K562 (cell line): ENCODE measurements around the gene NBDY. TPM values are rescaled to one million over a fixed set of nuclear protein-coding genes. Genes with fewer than 3 reads are reported as not detected.

Experiments used
- ATAC-seq: fragments of 200-7000 bp; cut with Tn5 transposase; 3 replicates; pipeline ENCODE4 v1.9.1; 2020; ENCODE audit warnings: moderate library complexity
- BruUV-seq: library from RNA; stranded (reverse); fragments of 400-500 nt; replicated peaks from 2 replicates; lab custom pipeline; 2021; lab: Mats Ljungman, UMichigan
- CTCF ChIA-PET: fragments of 300-600 bp; formaldehyde crosslinking; extraction: SDS; loops from one replicate; lab custom pipeline; 2021; ENCODE audit warnings: low intra/inter-chr PET ratio; lab: Yijun Ruan, JAX
- POLR2A ChIA-PET: fragments of 300-600, 350-650 bp; sonication (Branson Sonifier 250); formaldehyde crosslinking; extraction: SDS; loops from one replicate; lab custom pipeline; 2021; ENCODE audit warnings: antibody characterized with exemption, inconsistent platforms; lab: Yijun Ruan, JAX
- DNase-seq, 4 experiments: peaks; one replicate each; pipeline versions ENCODE4 v3.0.0 to v3.0.0-alpha.2; 2011 to 2018; ENCODE audit warnings: low spot score in 3 of 4, mixed read lengths in 3 of 4; ENCODE audit errors: extremely low read depth in 1 of 4
- FAIRE-seq: peaks from 2 replicates; lab custom pipeline; 2011; peaks lifted over from hg19 to GRCh38; lab: Jason Lieb, UNC
- H2AFZ ChIP-seq: 2 replicates; pipeline ENCODE4 v1.6.0; 2011; ENCODE audit warnings: low read depth, low read length, control low read depth, inconsistent platforms
- H3K27ac ChIP-seq: fragments of 200-600 bp; 3 replicates; pipeline ENCODE4 v1.8.0; 2011; ENCODE audit warnings: low read depth, mild to moderate bottlenecking, control low read depth, inconsistent platforms, low read length, moderate library complexity, mixed read lengths; ENCODE audit errors: extremely low read depth
- H3K27me3 ChIP-seq, 2 experiments: fragments of 300-600 bp in 1 of 2; 2 replicates in 1 of 2; 3 replicates in 1 of 2; pipeline versions ENCODE4 v1.6.0 to v1.8.0; 2011; ENCODE audit warnings: inconsistent platforms in 2 of 2, low read length in 2 of 2, mild to moderate bottlenecking in 1 of 2, mixed read lengths in 1 of 2, moderate library complexity in 1 of 2; ENCODE audit not compliant: control insufficient read depth in 2 of 2, insufficient read depth in 2 of 2
- H3K36me3 ChIP-seq: fragments of 300-600 bp; 3 replicates; pipeline ENCODE4 v1.8.0; 2011; ENCODE audit warnings: mild to moderate bottlenecking, low read length, inconsistent platforms; ENCODE audit not compliant: control insufficient read depth, insufficient read depth
- H3K4me1 ChIP-seq, 2 experiments: fragments of 200-600 bp in 1 of 2; replicated peaks in 1 of 2; 2 replicates in 1 of 2; 3 replicates in 1 of 2; pipeline versions ENCODE4 v1.5.1 to v1.8.0; 2011; ENCODE audit warnings: inconsistent platforms in 2 of 2, low read length in 2 of 2, mild to moderate bottlenecking in 1 of 2, mixed read lengths in 1 of 2, moderate library complexity in 1 of 2; ENCODE audit not compliant: control insufficient read depth in 2 of 2, insufficient read depth in 2 of 2
- H3K4me2 ChIP-seq: 2 replicates; pipeline ENCODE4 v1.6.1; 2011; ENCODE audit warnings: low read length, control low read depth, inconsistent platforms, mixed read lengths; ENCODE audit not compliant: insufficient read depth
- H3K4me3 ChIP-seq: fragments of 200-600 bp; sonication (generic), shearing (Covaris generic); 2 replicates; pipeline ENCODE4 v1.5.1; 2016; ENCODE audit warnings: control low read depth, inconsistent platforms
- H3K79me2 ChIP-seq: fragments of 200-600 bp; 3 replicates; pipeline ENCODE4 v1.8.0; 2011; ENCODE audit warnings: low read length, inconsistent platforms; ENCODE audit not compliant: control insufficient read depth, insufficient read depth
- H3K9ac ChIP-seq, 2 experiments: 2 replicates each; pipeline versions ENCODE4 v1.6.0 to v1.6.1; 2011; ENCODE audit warnings: low read depth in 2 of 2, low read length in 2 of 2, control low read depth in 1 of 2, inconsistent platforms in 1 of 2, mild to moderate bottlenecking in 1 of 2, mixed read lengths in 1 of 2; ENCODE audit not compliant: insufficient read depth in 1 of 2
- H3K9me1 ChIP-seq: one replicate; pipeline ENCODE4 v1.6.0; 2011; ENCODE audit warnings: inconsistent platforms, mild to moderate bottlenecking, low read length, moderate library complexity; ENCODE audit not compliant: control insufficient read depth, insufficient read depth
- H3K9me3 ChIP-seq: replicated peaks from 2 replicates; pipeline ENCODE4 v1.5.1; 2011; ENCODE audit warnings: low read depth, low read length, inconsistent platforms; ENCODE audit not compliant: control insufficient read depth, insufficient read depth
- H4K20me1 ChIP-seq: replicated peaks from 2 replicates; pipeline ENCODE4 v1.6.1; 2011; ENCODE audit warnings: low read length, inconsistent platforms, mixed read lengths; ENCODE audit not compliant: control insufficient read depth, insufficient read depth
- C11orf30 ChIP-seq: fragments of 450-650 bp; IDR thresholded peaks from 2 replicates; pipeline ENCODE4 v1.6.1; 2016; ENCODE audit warnings: low read depth, mild to moderate bottlenecking
- CBX2 ChIP-seq: fragments of 200-600 bp; sonication (generic); IDR thresholded peaks from one replicate; pipeline ENCODE4 v1.6.1; 2012; ENCODE audit warnings: mild to moderate bottlenecking, low read length, inconsistent platforms; ENCODE audit not compliant: insufficient read depth, poor library complexity, severe bottlenecking
- EGR1 ChIP-seq: fragments of 450-650 bp; conservative IDR thresholded peaks from 2 replicates; pipeline ENCODE4 v1.6.1; 2017; ENCODE audit warnings: mild to moderate bottlenecking
- GTF2B ChIP-seq: IDR thresholded peaks from 2 replicates; pipeline ENCODE4 v1.6.1; 2011; ENCODE audit not compliant: insufficient read length; ENCODE audit errors: extremely low read depth
- HNRNPH1 ChIP-seq: fragments of 200-400 bp; formaldehyde crosslinking; optimal IDR thresholded peaks from 2 replicates; pipeline ENCODE3; 2017; ENCODE audit warnings: low read depth, mild to moderate bottlenecking, low read length, moderate library complexity
- PPARD ChIP-seq: fragments of 250-450 bp; sonication (Bioruptor Pico); IDR thresholded peaks from 2 replicates; pipeline ENCODE4 v1.8.0; 2022; ENCODE audit warnings: inconsistent platforms, mild to moderate bottlenecking, moderate library complexity
- RAD21 ChIP-seq, 2 experiments: fragments of 250-450 bp in 1 of 2; fragments of 450-650 bp in 1 of 2; sonication (Bioruptor Pico) in 1 of 2; formaldehyde crosslinking in 1 of 2; IDR thresholded peaks in 1 of 2; conservative IDR thresholded peaks in 1 of 2; 2 replicates each; pipeline versions ENCODE4 v1.4.0 to v1.8.0; 2020 to 2022; ENCODE audit warnings: mild to moderate bottlenecking in 2 of 2, moderate library complexity in 1 of 2
- SMAD2 ChIP-seq: fragments of 150-350 bp; IDR thresholded peaks from 2 replicates; pipeline ENCODE4 v1.6.1; 2014; ENCODE audit warnings: low read depth, mild to moderate bottlenecking, low read length
- SREBF2 ChIP-seq: sonication (generic); formaldehyde crosslinking; IDR thresholded peaks from 2 replicates; pipeline ENCODE4 v1.4.0; 2020; ENCODE audit warnings: mild to moderate bottlenecking, missing genetic modification reagents
- ZBTB49 ChIP-seq: sonication (generic); formaldehyde crosslinking; IDR thresholded peaks from 2 replicates; pipeline ENCODE4 v1.8.0; 2022; ENCODE audit warnings: missing genetic modification reagents, mild to moderate bottlenecking, borderline replicate concordance
- ZFPM2 ChIP-seq: fragments of 250-450 bp; sonication (Bioruptor Pico); IDR thresholded peaks from 2 replicates; pipeline ENCODE4 v1.5.1; 2022; ENCODE audit warnings: mild to moderate bottlenecking
- ZNF174 ChIP-seq: fragments of 250-450 bp; sonication (Bioruptor Pico); IDR thresholded peaks from 2 replicates; pipeline ENCODE4 v1.4.0; 2020; ENCODE audit warnings: mild to moderate bottlenecking
- ZNF23 ChIP-seq: fragments of 250-450 bp; sonication (Bioruptor Pico); IDR thresholded peaks from 2 replicates; pipeline ENCODE4 v1.4.0; 2020; ENCODE audit warnings: mild to moderate bottlenecking
- WGBS: fragments of 100-300 bp; shearing (Covaris generic); methylation state at CpG from one replicate; pipeline ENCODE4 v1.1.6; 2016; ENCODE audit warnings: low coverage, mixed read lengths; ENCODE audit not compliant: insufficient coverage; ENCODE audit errors: missing lambda C conversion rate; 5-methylcytosine and 5-hydroxymethylcytosine counted together
- in situ Hi-C: fragments of 300-500 bp; cut with MboI; formaldehyde crosslinking; loops from 4 replicates; pipeline ENCODE4 v1.15.0; 2018; ENCODE audit warnings: inconsistent platforms, mixed read lengths
- intact Hi-C: fragments of 100-400 bp; cut with micrococcal nuclease; formaldehyde crosslinking; loops from 2 replicates; pipeline ENCODE4 v1.14.2; 2022
- polyA plus RNA-seq, 8 experiments: library from polyadenylated mRNA; depleted of rRNA in 4 of 8; stranded (reverse) in 5 of 8; unstranded in 3 of 8; fragments of >200 nt; fragmentation: Nextera tagmentation in 2 of 8; fragmentation: Illumina TruSeq in 1 of 8; extraction: Ambion mirVana in 2 of 8; extraction: Trizol in 1 of 8; gene quantifications; 2 replicates each; pipeline versions ENCODE4 v1.2.1 to v1.2.3, GENCODE V29; 2011 to 2014; ENCODE audit warnings: inconsistent platforms in 1 of 8, missing spikeins in 1 of 8
- total RNA-seq, 7 experiments: library from RNA; depleted of rRNA in 6 of 7; stranded (reverse); fragments of >200 nt in 6 of 7; fragmentation: Illumina TruSeq in 2 of 7; extraction: Trizol in 2 of 7; gene quantifications; 2 replicates each; pipeline versions ENCODE4 v1.2.1 to v1.2.3, GENCODE V29; 2011 to 2021; ENCODE audit warnings: low replicate concordance in 1 of 7
- TF ChIP-seq, protein P1 (sequence below): fragments of 250-450 bp; sonication (Bioruptor Pico); IDR thresholded peaks from 2 replicates; pipeline ENCODE4 v1.5.0; 2021
- TF ChIP-seq, protein P2 (sequence below): fragments of 450-650 bp; formaldehyde crosslinking; IDR thresholded peaks from 2 replicates; pipeline ENCODE4 v1.4.0; 2020; ENCODE audit warnings: mild to moderate bottlenecking

The NBDY gene
- total and polyA plus RNA-seq, 9 of the 15 experiments (the other 6 are each of a cell fraction or from before 2014, with no cell fraction given), result 1.00 to 24.7 (median 7.0) TPM

GRCh38 chrX:56817179-56817578 lies 88.1 kb downstream of the NBDY start:
- no peak overlapping the region for H3K4me2 ChIP-seq
- no peak for DNase-seq
- H4K20me1 ChIP-seq, result no peaks in the 10 kb centered on the region
- TF ChIP-seq GTF2B, result no peak
- TF ChIP-seq, protein P1, sequence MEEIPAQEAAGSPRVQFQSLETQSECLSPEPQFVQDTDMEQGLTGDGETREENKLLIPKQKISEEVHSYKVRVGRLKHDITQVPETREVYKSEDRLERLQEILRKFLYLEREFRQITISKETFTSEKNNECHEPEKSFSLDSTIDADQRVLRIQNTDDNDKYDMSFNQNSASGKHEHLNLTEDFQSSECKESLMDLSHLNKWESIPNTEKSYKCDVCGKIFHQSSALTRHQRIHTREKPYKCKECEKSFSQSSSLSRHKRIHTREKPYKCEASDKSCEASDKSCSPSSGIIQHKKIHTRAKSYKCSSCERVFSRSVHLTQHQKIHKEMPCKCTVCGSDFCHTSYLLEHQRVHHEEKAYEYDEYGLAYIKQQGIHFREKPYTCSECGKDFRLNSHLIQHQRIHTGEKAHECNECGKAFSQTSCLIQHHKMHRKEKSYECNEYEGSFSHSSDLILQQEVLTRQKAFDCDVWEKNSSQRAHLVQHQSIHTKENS (CRISPR knock-in tag), result no peak
- no peak for TF ChIP-seq CBX2
- no peak for TF ChIP-seq C11orf30
- TF ChIP-seq ZFPM2 (CRISPR knock-in tag), result no peak
- no peak for TF ChIP-seq SREBF2
- no peak for TF ChIP-seq SMAD2
- no peak for TF ChIP-seq PPARD (CRISPR knock-in tag)
- TF ChIP-seq HNRNPH1, result no peak
- TF ChIP-seq, protein P2, sequence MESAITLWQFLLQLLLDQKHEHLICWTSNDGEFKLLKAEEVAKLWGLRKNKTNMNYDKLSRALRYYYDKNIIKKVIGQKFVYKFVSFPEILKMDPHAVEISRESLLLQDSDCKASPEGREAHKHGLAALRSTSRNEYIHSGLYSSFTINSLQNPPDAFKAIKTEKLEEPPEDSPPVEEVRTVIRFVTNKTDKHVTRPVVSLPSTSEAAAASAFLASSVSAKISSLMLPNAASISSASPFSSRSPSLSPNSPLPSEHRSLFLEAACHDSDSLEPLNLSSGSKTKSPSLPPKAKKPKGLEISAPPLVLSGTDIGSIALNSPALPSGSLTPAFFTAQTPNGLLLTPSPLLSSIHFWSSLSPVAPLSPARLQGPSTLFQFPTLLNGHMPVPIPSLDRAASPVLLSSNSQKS (CRISPR knock-in tag), result no peak
- TF ChIP-seq ZBTB49, result no peak
- TF ChIP-seq ZNF174 (CRISPR knock-in tag), result no peak
- no peak for TF ChIP-seq ZNF23 (CRISPR knock-in tag)
- TF ChIP-seq RAD21 (CRISPR knock-in tag; conservative IDR thresholded peaks at IDR 0.05 in 1 of 2, IDR thresholded peaks at IDR 0.05 in 1 of 2), result no peak
- TF ChIP-seq EGR1, result no peak
- WGBS, result 45% methylated on average over 5 of the region's 5 CpGs
- no peak overlapping the region for H2AFZ ChIP-seq
- H3K27me3 ChIP-seq, result no peaks in the 10 kb centered on the region
- ChIA-PET POLR2A (no interaction called here), CTCF (no interaction called here)
- intact Hi-C loops (no loop called here), in situ Hi-C loops (no loop called here)
- no peak for FAIRE-seq
- H3K27ac ChIP-seq, result no peak overlapping the region
- H3K4me1 ChIP-seq, result peaks cover 0 to 4% of the 10 kb centered on the region in 2 experiments; a peak in 2 of 5 replicates
- H3K79me2 ChIP-seq, result no peaks in the 10 kb centered on the region
- no peaks in the 10 kb centered on the region for H3K9me3 ChIP-seq
- BruUV-seq, result no TSS peak
- H3K36me3 ChIP-seq, result no peaks in the 10 kb centered on the region
- H3K9me1 ChIP-seq, result no peaks in the 10 kb centered on the region
- no peak overlapping the region for H3K9ac ChIP-seq
- no peak overlapping the region for H3K4me3 ChIP-seq
- no peak for ATAC-seq
